Left lung (tissue), 10 donors: ENCODE results near the gene ADGRB2. TPM values are rescaled to one million over a fixed set of nuclear protein-coding genes. Genes with fewer than 3 reads are reported as not detected.
A peak's percentile ranks its signal among the peaks of the same experiment; 100 is the strongest.

ENCODE experiments used
- ATAC-seq: fragments of 200-7000 bp; cut with Tn5 transposase; one replicate; pipeline ENCODE4 v1.9.1; 2020; ENCODE audit warnings: moderate library complexity
- DNase-seq, 4 donors: peaks; one replicate each; pipeline ENCODE4 v3.0.0-alpha.2; 2013 to 2020
- H3K27ac ChIP-seq, 2 donors: fragments of 200-600 bp; sonication (generic) in 1 of 2; one replicate each; pipeline versions ENCODE4 v1.5.0 to v1.8.0; 2020 to 2021
- H3K27me3 ChIP-seq, 2 donors: fragments of 200-600 bp; sonication (generic) in 1 of 2; one replicate each; pipeline versions ENCODE4 v1.5.0 to v1.8.0; 2020 to 2021
- H3K36me3 ChIP-seq, 2 donors: fragments of 200-600 bp; sonication (generic) in 1 of 2; one replicate each; pipeline versions ENCODE4 v1.5.0 to v1.8.0; 2020 to 2021
- H3K4me1 ChIP-seq, 2 donors: fragments of 200-600 bp; one replicate each; pipeline ENCODE4 v1.8.0; 2021
- H3K4me3 ChIP-seq, 2 donors: fragments of 200-600 bp; sonication (generic) in 1 of 2; one replicate each; pipeline versions ENCODE4 v1.5.0 to v1.8.0; 2020 to 2021; ENCODE audit warnings: mild to moderate bottlenecking in 1 of 2
- H3K9me3 ChIP-seq, 2 donors: fragments of 200-600 bp; sonication (generic) in 1 of 2; one replicate each; pipeline versions ENCODE4 v1.5.0 to v1.8.0; 2020 to 2021
- CTCF ChIP-seq, 2 donors: fragments of 200-600 bp; sonication (generic) in 1 of 2; IDR thresholded peaks; one replicate each; pipeline versions ENCODE4 v1.5.0 to v1.8.0; 2021; ENCODE audit warnings: antibody characterized with exemption in 2 of 2
- intact Hi-C, 2 donors: fragments of 100-400 bp; cut with DNase I; formaldehyde crosslinking; loops; one replicate each; pipeline versions ENCODE4 v1.11.2 to v1.14.2; 2022
- polyA plus RNA-seq, 6 donors: library from polyadenylated mRNA; unstranded; fragments of 120-200 nt; gene quantifications; one replicate each; pipeline ENCODE4 v1.2.1, GENCODE V29; 2013; ENCODE audit not compliant: insufficient read length in 6 of 6
- total RNA-seq, 2 donors: library from RNA; stranded (reverse); fragmentation: NEBNext Ultra II Directional; extraction: Animal tissue kit (Norgen Biotek cat#: 25700); gene quantifications; one replicate each; pipeline ENCODE4 v1.2.1, GENCODE V29; 2021
- donor health status: DM: no; HTN: yes; CAD: no.
- donor health status: DM: no; HTN: no; CAD: no.

Gene ADGRB2
- total and polyA plus RNA-seq, 8 donors: 1.8 to 27.1 (median 16.7) TPM

DNA sequence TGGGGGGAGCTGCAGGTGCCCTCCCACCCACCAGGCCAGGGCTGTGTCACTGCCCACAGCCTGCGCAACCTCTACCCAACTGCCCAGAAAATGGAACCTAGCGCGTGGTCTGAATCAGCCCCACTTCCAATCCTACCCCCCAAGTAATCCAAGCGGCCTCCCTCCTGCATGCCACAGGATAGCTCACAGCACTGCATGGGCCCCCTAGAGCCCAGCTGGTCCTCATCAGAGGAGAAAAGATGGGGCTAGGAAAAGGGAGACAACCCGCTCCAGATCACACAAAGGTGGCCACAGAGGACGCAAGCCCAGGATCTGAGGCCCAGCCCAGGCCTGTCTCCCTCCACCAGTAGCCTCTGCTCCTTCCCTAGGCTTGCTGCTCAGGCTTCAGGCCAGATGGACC lies 6.2 kb downstream of the ADGRB2 start:
- Histone ChIP-seq H3K4me3 (no peak overlapping the region), H3K4me1 (peaks cover 5 to 23% of the 10 kb centered on the region in 2 donors), H3K27ac (no peak overlapping the region), H3K27me3 (peaks cover 23 to 54% of the 10 kb centered on the region in 2 donors), H3K36me3 (no peaks in the 10 kb centered on the region), H3K9me3 (no peaks in the 10 kb centered on the region)
- ATAC-seq: no peak
- TF ChIP-seq CTCF (IDR thresholded peaks at IDR 0.05): no peak
- peak in 1 of 4 donors; percentile 33 for DNase-seq
- intact Hi-C loops: no loop called here

- peaks cover 16 to 54% of the 10 kb centered on the region in 2 donors for H3K27me3 ChIP-seq
- DNase-seq: peak in 1 of 4 donors; percentile 18
- ATAC-seq: no peak
- H3K4me1 ChIP-seq: peaks cover 5 to 15% of the 10 kb centered on the region in 2 donors
- H3K27ac ChIP-seq: no peak overlapping the region
- H3K9me3 ChIP-seq: no peaks in the 10 kb centered on the region
- no peak overlapping the region for H3K4me3 ChIP-seq
- H3K36me3 ChIP-seq: no peaks in the 10 kb centered on the region
- no peak for TF ChIP-seq CTCF (IDR thresholded peaks at IDR 0.05)
- intact Hi-C loops: no loop called here
These were observed 6.9 kb downstream of the ADGRB2 start for GRCh38 chr1:31757204-31757679.

DNA sequence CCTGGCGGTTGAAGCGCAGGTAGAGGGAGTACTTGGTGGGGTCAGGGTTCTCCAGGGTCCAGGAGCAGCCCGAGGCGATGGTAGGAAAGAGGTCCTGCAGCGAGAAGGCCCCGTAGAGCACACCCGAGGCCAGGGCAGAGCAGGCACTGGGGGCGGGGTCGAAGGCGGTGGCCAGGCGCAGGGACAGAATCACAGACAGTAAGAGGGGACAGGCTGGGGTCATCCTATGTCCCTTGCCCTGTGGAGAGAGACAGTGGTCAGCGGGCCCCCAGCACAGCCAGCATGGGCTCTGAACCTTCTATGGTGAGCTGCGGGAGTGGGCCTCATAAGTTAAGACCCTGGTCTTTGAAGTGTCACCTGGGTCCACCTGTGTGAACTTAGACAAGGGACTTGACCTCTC lies 7.6 kb downstream of the ADGRB2 start:
- ATAC-seq (no peak), DNase-seq (peak in 1 of 4 donors; percentile 65)
- Histone ChIP-seq H3K4me1 (peaks cover 5 to 12% of the 10 kb centered on the region in 2 donors), H3K9me3 (no peaks in the 10 kb centered on the region), H3K36me3 (no peaks in the 10 kb centered on the region), H3K27ac (no peak overlapping the region), H3K27me3 (peaks cover 13 to 54% of the 10 kb centered on the region in 2 donors), H3K4me3 (no peak overlapping the region)
- TF ChIP-seq CTCF (IDR thresholded peaks at IDR 0.05): no peak
- intact Hi-C loops: no loop called here

DNA sequence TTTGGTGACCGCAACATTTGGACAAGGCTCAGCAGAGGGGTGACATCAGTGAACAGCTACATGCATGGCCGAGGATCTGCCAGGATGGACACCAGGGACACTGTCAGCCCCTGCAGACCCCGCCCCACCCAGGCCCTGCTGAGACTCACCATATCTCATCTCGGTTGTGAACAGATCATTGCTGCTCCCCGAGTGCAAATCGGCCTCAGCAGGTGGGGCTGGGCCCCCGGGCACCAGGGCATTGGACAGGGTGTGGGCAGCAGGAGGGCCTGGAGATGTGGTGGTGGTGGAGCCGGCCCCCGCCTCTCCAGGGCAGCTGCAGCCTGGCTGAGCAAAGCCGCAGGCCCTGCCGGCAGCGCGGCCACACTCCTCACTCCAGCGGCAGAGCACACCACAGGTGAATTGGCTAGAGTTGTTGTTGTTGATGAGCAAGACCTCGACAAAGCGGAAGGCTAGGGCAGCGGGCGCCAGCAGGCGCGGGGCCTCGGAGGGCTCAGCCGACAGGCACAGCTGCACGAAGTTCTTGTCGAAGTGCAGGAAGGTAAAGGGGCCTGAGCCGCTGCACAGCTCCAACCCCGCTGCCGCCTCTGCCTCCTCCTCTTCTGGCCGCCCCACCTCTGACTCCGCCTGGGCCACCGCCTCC lies 8.2 kb downstream of the ADGRB2 start:
- Histone ChIP-seq H3K36me3 (no peaks in the 10 kb centered on the region), H3K4me3 (no peak overlapping the region), H3K27me3 (peaks cover 9 to 54% of the 10 kb centered on the region in 2 donors), H3K9me3 (no peaks in the 10 kb centered on the region), H3K4me1 (peaks cover under 1 to 6% of the 10 kb centered on the region in 2 donors), H3K27ac (no peak overlapping the region)
- peak in 1 of 4 donors; percentile 67 for DNase-seq
- no peak for ATAC-seq
- TF ChIP-seq CTCF (IDR thresholded peaks at IDR 0.05): no peak
- intact Hi-C loops: no loop called here

DNA sequence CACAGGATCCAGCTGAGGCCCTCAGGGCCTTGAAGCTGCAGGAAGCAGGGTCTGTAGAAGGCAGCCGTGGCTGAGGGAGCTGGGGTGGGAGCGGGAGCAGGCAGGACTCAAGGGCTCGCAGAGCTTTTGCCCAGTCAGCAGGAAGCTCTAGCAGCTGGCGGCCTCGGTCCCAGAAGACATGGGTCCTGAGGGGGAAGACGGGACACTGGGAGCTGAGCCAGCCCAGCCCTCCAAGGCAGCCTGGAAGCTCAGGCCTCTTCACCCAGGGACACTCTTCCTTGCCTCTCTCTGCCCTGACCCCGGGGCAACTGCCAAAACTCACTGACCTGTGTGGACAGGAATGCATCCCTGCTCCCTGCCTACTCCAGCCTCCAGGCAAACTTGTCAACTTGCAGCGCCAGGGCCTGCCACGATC lies 8.9 kb downstream of the ADGRB2 start:
- TF ChIP-seq CTCF (IDR thresholded peaks at IDR 0.05): no peak
- DNase-seq: peak in 2 of 4 donors; percentile 74 to 84
- H3K4me1 ChIP-seq: no peaks in the 10 kb centered on the region
- peaks cover 2 to 54% of the 10 kb centered on the region in 2 donors for H3K27me3 ChIP-seq
- peak; percentile 15 for ATAC-seq
- H3K36me3 ChIP-seq: no peaks in the 10 kb centered on the region
- no peak overlapping the region for H3K27ac ChIP-seq
- no peaks in the 10 kb centered on the region for H3K9me3 ChIP-seq
- H3K4me3 ChIP-seq: no peak overlapping the region
- intact Hi-C loops: no loop called here
